Stomach (tissue), 9 donors: ENCODE results near the gene PNMA1. TPM values are rescaled to one million over a fixed set of nuclear protein-coding genes. Genes with fewer than 3 reads are reported as not detected.

ENCODE experiments used
- DNase-seq, 2 donors: peaks; one replicate each; pipeline versions ENCODE4 v3.0.0 to v3.0.0-alpha.2; 2013 to 2019
- H3K27ac ChIP-seq, 5 donors: fragments of 200-600 bp in 4 of 5; sonication (generic) in 4 of 5; one replicate each; pipeline ENCODE4 v1.5.1; 2013 to 2019; ENCODE audit warnings: mild to moderate bottlenecking in 1 of 5, moderate library complexity in 1 of 5
- H3K27me3 ChIP-seq, 3 donors: fragments of 200-600 bp; sonication (generic); one replicate each; pipeline ENCODE4 v1.5.1; 2017 to 2019; ENCODE audit warnings: mixed run types in 1 of 3
- H3K36me3 ChIP-seq, 4 donors: fragments of 200-600 bp; sonication (generic); 1 replicate in 3 of 4; 2 replicates in 1 of 4; pipeline ENCODE4 v1.5.1; 2016 to 2019
- H3K4me1 ChIP-seq, 4 donors: fragments of 200-600 bp; sonication (generic); one replicate each; pipeline ENCODE4 v1.5.1; 2016 to 2019
- H3K4me3 ChIP-seq, 4 donors: fragments of 200-600 bp; sonication (generic) in 3 of 4; one replicate each; pipeline ENCODE4 v1.5.1; 2016 to 2019; ENCODE audit warnings: mild to moderate bottlenecking in 1 of 4
- H3K9me3 ChIP-seq, 4 donors: fragments of 200-600 bp; sonication (generic); one replicate each; pipeline ENCODE4 v1.5.1; 2016 to 2019
- EP300 ChIP-seq: sonication (generic); formaldehyde crosslinking; IDR thresholded peaks from one replicate; pipeline ENCODE4 v1.6.1; 2017; ENCODE audit warnings: antibody characterized with exemption
- POLR2A ChIP-seq, 4 donors: fragments of 450-650 bp; IDR thresholded peaks; one replicate each; pipeline ENCODE4 v1.6.1; 2016; ENCODE audit warnings: antibody characterized with exemption in 4 of 4, control low read depth in 2 of 4, mild to moderate bottlenecking in 1 of 4, moderate library complexity in 1 of 4
- POLR2AphosphoS5 ChIP-seq, 3 donors: sonication (generic); formaldehyde crosslinking; IDR thresholded peaks; one replicate each; pipeline ENCODE4 v1.6.1; 2016; ENCODE audit warnings: antibody characterized with exemption in 3 of 3
- WGBS, 5 donors: extraction: QIAGEN DNeasy Blood & Tissue Kit in 3 of 5; methylation state at CpG; one replicate each; pipeline versions ENCODE4 v1.1.5 to v1.1.7; 2013 to 2018; 5-methylcytosine and 5-hydroxymethylcytosine counted together
- intact Hi-C: fragments of 100-400 bp; cut with DNase I; formaldehyde crosslinking; loops from one replicate; pipeline ENCODE4 v1.15.1; 2023; ENCODE audit warnings: low total_unique reads
- polyA plus RNA-seq, 3 donors: library from polyadenylated mRNA; stranded (reverse); fragments of 200-250 nt; gene quantifications; one replicate each; pipeline ENCODE4 v1.2.3, GENCODE V29; 2013
- total RNA-seq, 5 donors: library from RNA; depleted of rRNA; stranded (reverse); fragments of >200 nt; gene quantifications; one replicate each; pipeline versions ENCODE4 v1.1.0 to v1.2.3, GENCODE V29; 2014 to 2016
- TF ChIP-seq, protein P1 (sequence below), 7 experiments: fragments of 450-650 bp in 4 of 7; fragments of 200-600 bp in 3 of 7; sonication (generic) in 3 of 7; IDR thresholded peaks; one replicate each; pipeline ENCODE4 v1.5.1; 2016 to 2019; ENCODE audit warnings: antibody characterized with exemption in 7 of 7, control low read depth in 2 of 7, mild to moderate bottlenecking in 1 of 7
- donor health status: healthy with polysubstance abuse.
- donor health status: Bipolar disorder and iron deficiency.
- donor health status: healthy.

PNMA1 gene
- total and polyA plus RNA-seq, 8 donors: 13.9 to 42.3 (median 18.3) TPM

DNA sequence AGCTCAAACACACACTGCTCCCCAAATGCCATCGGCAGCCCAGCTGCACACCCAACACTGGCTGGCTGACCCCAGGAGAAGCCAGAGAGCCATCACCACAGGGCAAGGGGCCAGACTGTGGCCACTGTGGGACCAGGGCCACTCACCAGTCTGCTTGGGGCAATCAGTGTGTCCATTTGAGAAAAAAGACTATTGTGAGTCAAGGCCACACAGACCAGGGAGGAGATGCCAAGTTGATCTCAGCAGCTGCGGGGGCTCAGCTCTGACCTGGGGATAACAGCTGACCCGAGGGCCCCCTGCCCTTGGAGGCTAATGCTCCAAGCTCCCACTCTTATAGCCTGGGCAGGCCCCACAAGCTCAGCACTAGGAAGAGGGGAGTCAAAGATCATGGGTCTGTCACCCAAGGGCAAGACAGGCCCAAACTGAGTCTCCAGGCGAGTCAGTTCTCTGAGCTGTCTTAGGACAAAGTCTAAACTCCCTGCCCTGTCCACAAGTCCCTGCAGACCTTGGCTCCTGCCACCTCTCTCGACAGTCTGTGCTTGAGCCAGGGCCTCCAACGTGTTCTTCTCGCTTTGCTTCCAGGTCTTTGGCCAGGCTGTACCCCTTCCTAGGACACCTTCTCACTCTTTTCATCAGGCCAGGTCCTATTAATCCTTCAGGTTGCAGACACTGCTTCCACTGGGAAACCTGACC lies 30.1 kb upstream of the PNMA1 start:
- Histone ChIP-seq H3K27me3 (no peaks in the 10 kb centered on the region), H3K27ac (peak overlapping the region; percentile 79 to 100 (median 92)), H3K36me3 (peaks cover 5 to 12% (median 6%) of the 10 kb centered on the region in 4 donors), H3K4me3 (no peak overlapping the region), H3K9me3 (no peaks in the 10 kb centered on the region), H3K4me1 (peaks cover 91 to 100% (median 100%) of the 10 kb centered on the region in 4 donors)
- TF ChIP-seq POLR2A (IDR thresholded peaks at IDR 0.05): no peak
- TF ChIP-seq POLR2AphosphoS5 (IDR thresholded peaks at IDR 0.05): no peak
- no peak for TF ChIP-seq EP300
- TF ChIP-seq, protein P1, sequence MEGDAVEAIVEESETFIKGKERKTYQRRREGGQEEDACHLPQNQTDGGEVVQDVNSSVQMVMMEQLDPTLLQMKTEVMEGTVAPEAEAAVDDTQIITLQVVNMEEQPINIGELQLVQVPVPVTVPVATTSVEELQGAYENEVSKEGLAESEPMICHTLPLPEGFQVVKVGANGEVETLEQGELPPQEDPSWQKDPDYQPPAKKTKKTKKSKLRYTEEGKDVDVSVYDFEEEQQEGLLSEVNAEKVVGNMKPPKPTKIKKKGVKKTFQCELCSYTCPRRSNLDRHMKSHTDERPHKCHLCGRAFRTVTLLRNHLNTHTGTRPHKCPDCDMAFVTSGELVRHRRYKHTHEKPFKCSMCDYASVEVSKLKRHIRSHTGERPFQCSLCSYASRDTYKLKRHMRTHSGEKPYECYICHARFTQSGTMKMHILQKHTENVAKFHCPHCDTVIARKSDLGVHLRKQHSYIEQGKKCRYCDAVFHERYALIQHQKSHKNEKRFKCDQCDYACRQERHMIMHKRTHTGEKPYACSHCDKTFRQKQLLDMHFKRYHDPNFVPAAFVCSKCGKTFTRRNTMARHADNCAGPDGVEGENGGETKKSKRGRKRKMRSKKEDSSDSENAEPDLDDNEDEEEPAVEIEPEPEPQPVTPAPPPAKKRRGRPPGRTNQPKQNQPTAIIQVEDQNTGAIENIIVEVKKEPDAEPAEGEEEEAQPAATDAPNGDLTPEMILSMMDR (IDR thresholded peaks at IDR 0.05): no peak
- 22 to 45% (median 36%) methylated on average over 4 to 7 of the region's 7 CpGs for WGBS, 5 donors
- intact Hi-C loops: no loop called here
- DNase-seq: no peak

DNA sequence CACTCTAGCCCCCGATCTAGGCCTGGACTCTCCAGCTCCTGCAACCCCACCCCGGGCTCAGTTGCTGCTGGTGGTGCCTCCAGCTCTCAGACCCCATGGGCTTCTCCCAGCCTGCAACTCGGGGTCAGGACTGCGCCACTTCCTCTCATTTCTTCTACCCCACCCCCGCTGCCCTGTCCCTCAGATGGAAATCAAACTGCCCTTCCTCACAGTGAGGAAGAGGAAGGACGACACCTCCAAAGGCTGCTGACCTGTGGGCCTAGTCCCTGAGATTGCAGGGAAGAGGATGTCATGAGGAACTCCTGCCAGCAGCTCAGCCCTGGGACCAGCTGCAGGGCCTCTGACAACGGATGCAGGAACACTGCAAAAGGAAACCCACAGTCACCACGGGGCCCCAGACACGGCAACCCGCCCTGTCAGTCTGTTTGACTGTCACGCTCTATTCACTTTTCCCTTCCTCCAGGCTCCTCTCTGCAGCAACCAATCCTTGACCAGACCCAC lies 29.3 kb upstream of the PNMA1 start:
- Histone ChIP-seq H3K27me3 (no peaks in the 10 kb centered on the region), H3K27ac (peak overlapping the region; percentile 79 to 100 (median 92)), H3K4me1 (peaks cover 95 to 100% (median 100%) of the 10 kb centered on the region in 4 donors), H3K9me3 (no peaks in the 10 kb centered on the region), H3K4me3 (no peak overlapping the region), H3K36me3 (peaks cover 13 to 20% (median 14%) of the 10 kb centered on the region in 4 donors)
- no peak for TF ChIP-seq EP300
- TF ChIP-seq POLR2A (IDR thresholded peaks at IDR 0.05): no peak
- TF ChIP-seq, protein P1 (IDR thresholded peaks at IDR 0.05): no peak
- TF ChIP-seq POLR2AphosphoS5 (IDR thresholded peaks at IDR 0.05): no peak
- DNase-seq: peak in 1 of 2 donors; percentile 76
- intact Hi-C loops: no loop called here
- WGBS, 5 donors: 30 to 37% (median 33%) methylated on average over 9 to 11 of the region's 11 CpGs

DNA sequence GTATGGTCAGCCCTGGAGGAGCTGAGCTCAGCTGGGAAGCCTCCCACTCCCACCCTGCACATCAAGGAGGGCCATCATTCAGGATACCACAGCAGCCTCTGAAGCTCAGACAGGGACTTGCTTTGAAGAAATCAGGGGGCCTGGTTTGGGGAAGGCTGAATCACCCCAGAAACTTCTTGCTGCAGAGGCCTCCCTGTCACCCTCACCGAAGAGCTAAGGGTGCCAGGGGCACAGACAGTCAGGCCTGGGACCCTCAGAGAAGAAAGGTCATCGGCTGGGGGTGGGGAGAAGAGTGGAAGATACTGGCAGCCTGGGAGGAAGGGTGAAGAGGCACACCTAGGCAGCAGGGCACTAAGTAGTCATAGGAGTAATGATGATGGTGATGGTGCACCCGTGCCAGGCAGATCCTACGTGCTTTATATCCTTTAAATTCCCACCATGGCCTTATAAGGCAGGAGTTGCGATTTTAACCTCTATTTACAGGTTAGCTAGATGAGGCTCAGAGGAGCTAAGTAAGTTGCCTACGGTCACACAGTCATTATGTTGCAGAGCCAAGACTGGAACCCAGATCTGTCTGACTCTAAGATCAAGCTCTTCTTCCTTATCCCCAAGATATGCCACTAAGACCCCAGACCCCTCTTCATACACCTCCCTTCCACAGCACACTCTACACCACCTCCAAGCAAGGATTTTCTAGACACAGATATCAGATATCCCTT lies 28.5 kb upstream of the PNMA1 start:
- Histone ChIP-seq H3K9me3 (no peaks in the 10 kb centered on the region), H3K36me3 (peaks cover 20 to 28% (median 22%) of the 10 kb centered on the region in 4 donors), H3K4me1 (peaks cover 93 to 97% (median 95%) of the 10 kb centered on the region in 4 donors), H3K27ac (peak overlapping the region; percentile 79 to 100 (median 92)), H3K27me3 (no peaks in the 10 kb centered on the region), H3K4me3 (peak overlapping the region in 1 of 4 donors; percentile 34)
- TF ChIP-seq POLR2AphosphoS5 (IDR thresholded peaks at IDR 0.05) (no peak), POLR2A (IDR thresholded peaks at IDR 0.05) (no peak), EP300 (no peak)
- TF ChIP-seq, protein P1 (IDR thresholded peaks at IDR 0.05): no peak
- intact Hi-C loops: no loop called here
- 52 to 63% (median 58%) methylated on average over 6 of the region's 6 CpGs for WGBS, 5 donors
- DNase-seq: no peak

DNA sequence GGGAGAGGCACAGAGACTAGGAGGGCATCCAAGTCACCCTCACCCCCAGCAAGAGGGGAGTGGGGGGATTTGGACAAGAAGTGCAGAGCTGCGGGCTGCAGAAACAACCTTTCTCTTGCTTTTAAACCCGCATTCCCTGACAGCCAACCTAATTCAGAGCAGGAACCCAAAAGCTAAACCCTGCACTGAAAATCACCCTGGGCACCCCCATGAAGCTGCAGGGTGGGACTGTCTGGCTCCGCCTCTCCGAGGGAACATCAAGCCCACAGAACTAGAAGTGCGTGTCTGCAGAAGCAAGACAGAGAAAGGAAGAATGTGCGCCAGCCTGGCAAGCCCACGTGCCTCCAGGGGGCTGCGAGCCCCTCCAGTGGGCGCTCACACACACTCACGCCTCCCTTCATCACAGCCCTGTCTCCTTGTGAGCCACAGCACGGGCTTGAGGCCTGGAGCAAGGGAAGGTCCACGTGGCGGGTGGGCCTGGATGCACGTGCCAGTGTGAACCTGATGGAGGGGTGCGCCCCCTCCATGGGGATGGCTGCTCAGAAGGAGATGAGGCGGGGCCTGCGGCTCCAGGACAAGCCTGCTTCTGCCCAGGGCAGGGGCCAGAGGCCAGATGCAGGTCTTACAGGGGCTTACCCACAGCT lies 27.8 kb upstream of the PNMA1 start:
- 17 to 33% (median 25%) methylated on average over 11 to 17 of the region's 17 CpGs for WGBS, 5 donors
- peak in 1 of 2 donors; percentile 70 for DNase-seq
- Histone ChIP-seq H3K4me1 (peaks cover 87 to 90% (median 89%) of the 10 kb centered on the region in 4 donors), H3K27ac (peak overlapping the region; percentile 79 to 100 (median 92)), H3K36me3 (peaks cover 26 to 35% (median 28%) of the 10 kb centered on the region in 4 donors), H3K4me3 (peak overlapping the region; percentile 19 to 34 (median 26)), H3K27me3 (no peaks in the 10 kb centered on the region), H3K9me3 (no peaks in the 10 kb centered on the region)
- intact Hi-C loops: no loop called here
- no peak for TF ChIP-seq POLR2AphosphoS5 (IDR thresholded peaks at IDR 0.05)
- TF ChIP-seq EP300: no peak
- no peak for TF ChIP-seq POLR2A (IDR thresholded peaks at IDR 0.05)
- TF ChIP-seq, protein P1 (IDR thresholded peaks at IDR 0.05): no peak
